GF-D8 (cell line): ENCODE data around the gene FKBP8.

ENCODE experiments used
- DNase-seq: peaks from one replicate; lab custom pipeline; 2025; lab: John Stamatoyannopoulos, UW

The FKBP8 gene

DNA sequence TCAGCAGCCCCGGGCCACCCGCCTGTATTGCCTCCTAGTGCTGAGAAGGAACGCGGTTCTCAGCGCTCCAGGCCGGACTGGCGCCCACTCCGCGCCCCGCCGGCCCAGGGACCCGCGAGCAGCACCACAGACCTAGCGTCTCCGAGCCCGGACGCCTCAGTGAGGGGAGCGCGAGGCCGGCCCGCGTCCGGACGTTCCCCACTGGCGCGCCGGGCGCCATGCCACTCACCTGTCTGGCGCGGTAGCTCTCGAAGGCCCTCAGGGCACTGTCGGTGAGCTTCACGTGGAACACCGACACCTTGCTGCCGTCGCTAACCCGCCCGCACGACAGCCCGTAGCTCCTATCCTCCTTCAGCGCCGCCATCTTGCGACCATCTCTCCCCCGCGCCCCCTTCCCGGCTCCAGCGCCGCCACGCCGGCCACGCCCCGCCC, 21.7 kb downstream of the FKBP8 start, which contains the start of gene ELL:
Gene ELL (minus strand): TSS at position 379 of the 432 bp plus-strand sequence. CDS start 15 bp downstream, at position 364.
- DNase-seq: no peak

DNA sequence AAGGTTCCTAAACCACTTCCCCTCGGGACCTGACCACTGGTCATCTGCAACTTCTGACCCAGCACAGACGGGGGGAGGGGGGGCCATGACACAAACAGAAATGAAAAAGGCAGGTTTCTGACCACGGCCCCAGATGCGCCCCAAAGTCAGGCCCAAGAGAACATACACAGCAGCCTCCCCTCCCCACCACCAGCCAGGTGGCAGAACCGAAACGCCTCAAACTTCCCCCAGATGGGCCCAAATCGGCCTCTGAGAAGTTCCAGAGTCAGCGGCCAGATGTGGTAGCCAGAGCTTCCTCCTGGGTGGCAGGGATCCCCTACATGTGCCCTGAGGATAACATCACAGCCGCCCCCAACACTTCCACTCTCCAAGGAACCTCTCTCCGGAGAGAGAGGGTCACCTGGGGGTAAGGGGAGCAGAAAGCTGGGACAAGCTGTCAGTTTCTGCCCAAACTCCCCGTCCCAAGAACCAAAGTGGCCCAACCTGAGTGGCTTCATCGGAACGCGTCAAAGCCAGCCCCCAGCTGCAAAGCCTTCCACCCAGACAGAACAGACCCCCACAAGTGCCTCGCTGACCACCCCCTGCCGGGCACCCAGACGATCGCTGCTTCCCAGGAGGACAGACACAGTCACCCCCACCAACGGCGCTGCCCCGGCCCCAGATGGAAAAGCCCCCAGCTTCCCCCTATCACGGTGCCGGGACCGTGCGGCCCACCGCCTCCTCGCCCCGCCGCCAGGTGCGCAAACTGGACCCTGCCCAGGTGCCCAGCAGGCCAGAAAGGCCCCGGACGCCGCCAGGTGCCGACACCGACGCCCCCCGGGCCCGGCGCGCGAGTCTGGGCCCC, 22.3 kb downstream of the FKBP8 start:
- no peak for DNase-seq

DNA sequence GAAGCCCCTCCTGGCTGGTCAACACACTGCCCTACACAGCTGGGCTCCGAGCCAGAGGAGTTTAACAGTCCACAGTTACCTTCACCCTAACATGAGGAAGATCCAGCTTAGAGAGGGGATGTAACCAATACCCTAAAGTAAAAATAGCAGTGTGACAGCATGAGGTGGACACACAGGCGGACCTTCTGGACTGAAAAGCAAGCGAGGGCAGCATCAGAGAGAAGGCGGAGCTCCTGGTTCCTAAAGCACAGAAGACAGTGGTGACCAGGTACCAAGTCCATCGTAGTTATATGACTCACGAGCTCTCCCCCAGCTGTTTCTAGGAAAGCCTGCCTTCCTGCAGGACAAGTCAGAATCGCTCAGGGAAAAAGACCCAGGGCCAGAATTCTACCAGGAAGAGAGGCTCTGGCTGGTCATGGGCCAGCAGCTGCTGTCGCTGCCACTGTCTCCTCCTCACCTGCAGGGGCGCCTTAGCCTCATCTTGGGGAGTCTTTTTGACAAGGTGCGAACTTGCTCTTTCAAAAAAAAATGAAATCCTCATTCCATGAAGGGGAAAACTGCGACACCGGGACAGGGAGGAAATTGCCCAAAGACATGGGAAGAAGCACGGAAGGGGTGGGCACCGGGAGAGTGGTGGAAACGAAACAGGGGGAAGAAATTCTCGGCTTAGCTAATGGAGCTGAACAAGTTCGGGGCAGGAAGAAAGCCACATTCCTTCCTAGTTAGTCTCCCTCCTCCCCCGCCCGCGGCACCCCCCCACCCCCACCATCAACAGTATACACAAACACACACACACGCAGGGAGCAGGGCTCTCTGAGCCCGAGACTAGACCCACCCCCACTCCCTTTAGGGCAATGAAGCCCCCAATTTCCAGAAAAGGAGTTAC, 23.2 kb downstream of the FKBP8 start:
- peak; percentile 32 for DNase-seq

DNA sequence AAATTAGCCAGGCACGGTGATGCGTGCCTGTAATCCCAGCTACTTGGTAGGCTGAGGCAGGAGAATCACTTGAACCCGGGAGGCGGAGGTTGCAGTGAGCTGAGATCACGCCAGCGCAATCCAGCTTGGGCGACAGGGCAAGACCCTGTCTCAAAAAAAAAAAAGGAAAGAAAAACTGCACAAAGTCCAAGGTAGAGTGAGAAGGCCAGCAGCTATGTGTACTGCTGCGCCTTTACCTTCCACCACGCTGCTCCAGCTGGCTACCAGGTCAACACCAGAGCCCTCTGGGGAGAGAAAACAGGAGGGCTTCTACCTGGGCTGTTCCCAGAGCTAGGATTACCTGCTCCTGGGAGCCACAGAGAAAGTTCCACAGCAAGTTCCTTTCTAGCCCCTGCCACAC, 24.7 kb downstream of the FKBP8 start:
- DNase-seq: no peak

DNA sequence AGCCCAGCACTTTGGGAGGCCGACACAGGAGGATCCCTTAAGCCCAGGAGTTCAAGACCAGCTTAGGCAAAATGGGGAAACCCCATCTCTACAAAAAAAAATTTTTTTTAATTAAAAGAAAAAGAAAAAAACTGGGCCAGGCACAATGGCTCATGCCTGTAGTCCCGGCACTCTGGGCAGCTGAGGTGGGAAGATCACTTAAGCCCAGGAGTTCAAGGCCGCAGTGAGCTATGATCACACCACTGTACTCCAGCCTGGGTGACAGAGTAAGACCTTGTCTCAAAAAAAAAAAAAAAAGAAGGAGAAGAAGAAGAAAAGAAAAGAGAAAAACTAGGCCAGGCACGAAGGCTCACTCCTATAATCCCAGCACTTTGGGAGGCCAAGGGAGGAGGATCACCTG, 25.8 kb downstream of the FKBP8 start:
- no peak for DNase-seq

GRCh38 chr19:18515959-18516358, 27.4 kb downstream of the FKBP8 start:
- DNase-seq: no peak

DNA sequence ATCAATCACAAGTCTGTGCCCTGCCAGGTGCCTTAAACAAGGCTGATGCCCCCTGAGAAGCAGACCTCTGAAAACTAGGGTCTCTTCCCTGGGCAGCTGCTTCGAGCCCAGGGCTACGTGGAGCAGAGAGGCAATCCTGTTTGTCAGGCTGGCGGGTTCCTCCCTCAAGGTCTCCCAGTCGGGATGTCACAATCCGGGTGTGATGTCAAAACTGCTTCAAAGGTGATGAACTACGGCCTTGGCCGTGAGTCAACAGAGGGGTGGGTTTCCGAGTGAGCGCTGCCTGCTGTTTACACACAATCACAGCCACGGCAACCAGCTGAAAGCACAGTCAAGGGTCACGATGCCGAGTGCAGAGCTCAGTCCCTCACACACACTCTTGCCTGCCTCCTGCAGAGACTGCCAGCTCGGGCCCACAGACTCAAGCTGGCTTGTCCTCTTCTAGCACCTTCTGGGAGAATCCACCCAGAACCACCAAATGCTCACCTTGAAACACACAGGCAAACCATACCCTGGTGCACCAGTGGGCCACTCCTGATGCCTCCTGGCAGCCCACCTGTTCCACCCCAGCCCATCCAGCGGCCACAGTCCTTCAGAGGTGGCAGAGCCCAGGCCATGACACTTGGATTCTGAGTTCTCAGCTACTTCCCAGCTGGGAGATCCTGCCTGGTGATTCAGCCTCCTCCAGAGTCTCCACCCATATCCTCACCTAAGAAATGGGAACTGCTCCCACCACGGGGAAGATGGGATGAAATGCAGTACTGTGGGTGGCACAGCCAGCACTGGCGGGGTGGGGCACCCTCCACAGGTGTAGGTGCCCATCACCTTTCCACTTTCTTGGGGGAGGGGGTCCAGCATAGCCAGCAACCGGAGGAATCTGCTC, 28.3 kb downstream of the FKBP8 start:
- peak; percentile 40 for DNase-seq

DNA sequence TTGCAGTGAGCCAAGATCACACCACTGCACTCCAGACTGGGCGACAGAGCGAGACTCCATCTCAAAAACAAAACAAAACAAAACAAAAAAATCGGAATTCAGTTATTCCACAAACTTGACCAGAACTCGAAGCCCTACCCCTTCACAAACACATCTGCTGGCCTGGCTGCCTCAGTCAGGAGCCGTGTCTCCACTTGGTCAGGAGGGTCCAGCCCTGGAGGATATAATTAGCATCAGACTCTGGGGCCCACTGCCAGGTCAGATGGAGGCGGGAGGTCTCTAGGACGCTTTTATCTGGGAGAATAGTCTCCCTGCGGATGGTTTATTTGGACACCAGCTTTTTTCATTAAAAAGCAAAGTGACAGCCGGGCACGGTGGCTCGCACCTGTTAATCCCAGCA, 29.5 kb downstream of the FKBP8 start:
- no peak for DNase-seq

GRCh38 chr19:18510216-18510615, 33.2 kb downstream of the FKBP8 start:
- DNase-seq: no peak

GRCh38 chr19:18508585-18508984, 34.8 kb downstream of the FKBP8 start:
- DNase-seq: no peak

DNA sequence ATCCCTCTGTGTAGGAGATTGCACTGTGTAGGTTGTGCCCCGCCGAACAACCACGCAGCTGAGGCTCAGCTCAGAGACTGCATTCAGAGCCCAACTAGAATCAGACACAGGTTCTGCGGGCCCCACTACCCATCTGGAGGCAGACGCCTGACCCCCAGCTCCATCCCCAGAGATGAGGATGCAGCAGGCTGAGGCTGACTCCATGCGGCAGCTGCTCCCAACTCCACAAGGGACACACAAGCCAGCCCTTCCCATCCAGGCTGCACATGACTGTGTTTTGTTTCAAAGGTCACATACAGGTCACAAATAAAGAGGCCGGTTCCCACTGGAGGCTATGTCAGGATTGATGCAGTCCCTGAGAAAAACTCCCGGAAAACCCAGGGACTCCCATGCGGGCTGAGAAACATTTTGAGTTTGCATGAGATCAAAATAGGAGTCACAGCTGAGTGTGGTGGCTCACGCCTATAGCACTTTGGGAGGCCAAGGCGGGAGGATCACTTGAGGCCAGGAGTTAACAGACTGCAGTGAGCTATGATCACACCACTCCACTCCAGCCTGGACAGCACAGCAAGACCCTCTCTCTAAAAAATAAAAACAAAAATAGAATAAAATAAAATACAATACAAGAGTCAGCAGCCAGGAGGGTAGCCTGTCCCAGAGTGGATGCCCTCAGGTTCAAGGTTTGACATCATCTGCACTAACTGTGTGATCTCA, 35.5 kb downstream of the FKBP8 start:
- DNase-seq: no peak

DNA sequence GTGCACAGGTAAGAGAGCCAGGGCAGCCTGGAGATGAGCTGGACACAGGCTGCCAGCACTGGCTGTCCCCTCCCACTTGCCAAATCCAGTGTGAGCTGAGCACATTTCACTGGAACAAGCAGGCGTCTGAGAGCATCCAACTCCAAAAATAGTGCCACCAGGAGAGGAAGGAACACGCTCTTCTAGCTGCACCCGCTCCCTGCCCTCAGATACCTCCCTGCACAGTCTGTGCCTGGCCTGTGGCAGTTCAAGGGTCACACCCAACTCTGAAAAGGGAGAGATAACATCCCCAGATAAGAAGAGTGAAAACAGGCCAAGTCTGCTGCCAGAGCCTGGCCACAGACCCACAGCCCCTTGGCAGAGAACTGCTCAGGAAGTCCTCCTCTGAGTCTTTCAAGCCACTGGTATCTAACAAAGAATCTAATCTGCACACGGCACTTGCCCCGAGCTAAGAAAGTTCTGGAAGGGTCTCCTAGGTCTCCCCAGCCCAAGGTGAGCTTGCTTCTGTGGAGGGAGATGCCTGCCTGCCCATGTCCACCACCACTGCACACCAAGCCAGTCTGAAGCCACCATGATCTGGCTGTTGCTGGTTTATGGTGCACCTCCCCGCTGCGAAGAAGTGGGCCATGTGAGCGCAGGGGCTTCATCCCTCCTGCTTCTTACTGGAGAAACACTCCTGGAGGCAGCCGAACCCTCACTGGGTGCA, 36.2 kb downstream of the FKBP8 start:
- peak; percentile 79 for DNase-seq

DNA sequence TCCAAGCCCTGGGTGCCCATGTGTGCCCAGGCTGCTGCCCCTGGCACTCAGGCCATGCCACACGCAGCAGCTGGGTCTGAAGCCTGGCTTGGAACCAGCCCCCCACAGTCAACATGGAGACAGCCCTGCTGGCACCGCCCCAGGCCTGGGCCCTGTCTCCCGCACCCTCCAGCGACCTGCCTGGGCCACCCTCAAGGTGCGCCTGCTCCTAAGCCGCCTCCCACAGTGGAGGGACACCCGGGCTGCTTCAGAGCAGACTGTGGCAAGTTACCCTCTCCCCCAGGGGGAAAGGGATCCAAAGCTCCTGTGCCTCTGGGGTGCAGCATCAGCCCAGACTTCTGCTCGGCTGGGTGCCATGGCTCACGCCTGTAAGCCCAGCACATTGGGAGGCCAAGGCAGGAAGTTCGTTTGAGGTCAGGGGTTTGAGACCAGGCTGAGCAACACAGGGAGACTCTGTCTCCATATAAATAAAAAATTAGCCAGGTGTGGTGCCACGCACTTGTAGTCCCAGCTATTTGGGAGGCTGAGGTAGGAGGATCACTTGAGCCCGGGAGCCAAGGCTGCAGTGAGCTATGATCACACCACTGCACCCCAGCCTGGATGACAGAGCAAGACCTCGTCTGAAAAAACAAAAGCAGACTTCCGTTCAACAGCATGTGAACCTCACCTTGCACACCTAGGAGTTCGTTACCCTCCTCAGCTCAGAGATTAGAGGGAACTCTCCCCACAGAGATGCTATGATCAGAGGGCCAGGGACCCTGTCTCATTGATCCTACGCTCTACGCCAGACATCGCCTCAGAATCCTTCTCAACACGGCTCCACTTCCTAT, 37.1 kb downstream of the FKBP8 start:
- DNase-seq: peak; percentile 10

GRCh38 chr19:18504886-18505610, 38.3 kb downstream of the FKBP8 start:
- no peak for DNase-seq

DNA sequence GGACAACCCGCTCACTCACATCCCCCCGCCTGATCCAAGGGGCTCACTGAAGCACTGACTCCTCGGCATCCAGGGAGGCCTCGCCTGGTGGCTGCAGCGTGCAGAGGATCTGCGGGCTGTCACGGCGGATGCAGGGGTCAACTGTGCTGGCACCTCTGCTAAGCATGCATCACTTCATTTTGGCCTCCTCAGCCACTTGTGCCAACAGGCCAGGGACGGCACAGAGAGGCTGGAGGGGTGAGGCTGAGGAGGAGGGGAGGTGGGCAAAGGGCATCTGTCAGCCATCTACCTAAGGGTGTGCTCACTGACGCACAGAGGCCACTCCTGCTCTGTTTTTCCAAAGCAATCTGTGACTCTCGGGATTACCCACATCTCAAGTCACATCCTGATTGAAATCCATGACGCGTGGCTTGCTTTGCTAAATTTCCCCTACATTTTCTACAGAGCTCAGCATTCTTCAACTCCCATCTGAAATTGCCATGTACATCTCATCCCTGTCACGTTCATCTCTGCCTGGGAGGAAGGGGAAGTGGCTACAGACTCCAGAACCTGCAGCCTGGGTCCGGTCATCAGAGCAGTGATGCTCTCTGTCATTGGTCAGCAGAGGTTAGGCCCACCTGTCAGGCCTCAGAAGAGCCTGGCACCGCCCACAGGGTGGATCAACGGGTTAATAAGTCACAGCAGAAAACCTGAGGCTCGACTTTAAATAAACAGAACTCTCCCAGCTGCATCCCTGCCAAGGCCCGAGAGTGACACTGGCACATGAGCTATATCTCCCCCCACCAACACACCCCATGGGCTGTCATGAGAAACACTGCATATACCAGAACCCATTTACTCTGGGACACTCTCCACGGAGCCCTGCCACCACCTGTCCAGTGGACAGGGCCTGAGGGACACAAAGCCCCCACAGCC, 39.1 kb downstream of the FKBP8 start:
- no peak for DNase-seq

DNA sequence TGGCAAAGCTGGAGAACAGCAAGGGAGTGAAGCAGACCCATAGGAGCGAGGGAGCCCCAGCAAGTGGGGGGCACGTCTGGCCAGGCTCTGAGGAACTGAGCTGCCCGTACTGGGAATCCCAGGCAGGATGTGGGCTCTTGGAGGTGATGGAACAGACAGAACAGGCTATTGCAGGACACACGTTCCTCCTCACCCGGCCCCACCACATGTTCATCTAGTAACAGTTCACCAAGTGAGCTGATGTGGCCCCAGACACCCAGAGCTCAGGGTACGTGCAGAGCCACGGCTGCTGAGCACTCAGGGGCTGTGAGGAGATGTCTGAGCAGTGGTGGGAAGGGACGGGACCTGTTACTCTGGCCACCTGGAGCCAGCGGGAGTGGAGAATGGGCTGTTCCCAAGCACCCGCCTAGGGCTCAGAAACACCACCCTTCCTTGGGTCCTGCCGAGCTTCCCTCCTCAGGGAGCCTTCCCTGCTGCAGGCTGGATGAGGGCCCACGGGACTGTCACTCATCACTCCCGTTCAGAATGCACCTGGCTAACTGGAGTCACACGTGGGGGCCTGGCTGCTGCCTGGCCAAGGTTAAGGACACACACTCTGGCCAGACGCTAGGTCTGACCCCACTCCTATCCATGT, 39.9 kb downstream of the FKBP8 start:
- DNase-seq: peak; percentile 15

DNA sequence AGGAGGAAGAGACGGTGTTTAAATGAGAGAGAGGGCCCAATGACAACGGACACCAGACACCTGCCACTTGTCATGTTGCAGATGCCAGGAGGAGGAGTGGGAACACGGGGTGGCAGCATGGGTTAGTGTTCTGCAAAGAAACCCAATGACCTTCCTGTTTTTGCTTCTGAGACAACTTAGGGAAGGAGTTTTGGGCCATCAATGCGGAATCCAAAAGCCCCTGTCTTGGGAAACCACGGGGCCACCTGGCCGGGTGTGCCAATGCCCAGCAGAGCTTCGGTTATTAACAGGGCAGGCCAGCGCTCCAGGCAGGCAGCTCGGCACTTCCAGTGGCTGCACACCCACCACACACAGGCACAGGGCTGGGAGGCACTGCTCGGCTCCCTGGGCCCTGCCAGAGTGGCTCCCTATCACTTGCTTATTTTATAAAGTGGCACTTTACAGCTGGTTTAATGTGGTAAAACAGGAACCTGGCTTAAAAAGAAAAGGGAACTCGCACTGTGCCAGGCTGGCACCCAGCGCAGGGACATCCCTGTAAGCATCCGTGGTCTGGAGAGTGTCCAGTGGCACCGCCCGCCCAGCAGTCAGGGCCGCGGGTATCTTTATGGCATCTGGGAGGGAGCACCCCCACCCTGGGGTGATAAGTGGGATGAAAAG, 40.6 kb downstream of the FKBP8 start:
- peak; percentile 82 for DNase-seq
